GM21367 (cell line): ENCODE results near the gene AKR1B1.
"Not testable (repeated sequence)": the region's sequence is repeated elsewhere in the genome, so short reads cannot be mapped to it uniquely, and the experiment has no call there.

Experiments
- ATAC-seq: cut with Tn5 transposase; IDR thresholded peaks from one replicate; pipeline ENCODE4 v1.9.1; 2021; ENCODE audit not compliant: unreplicated experiment

AKR1B1 gene

DNA sequence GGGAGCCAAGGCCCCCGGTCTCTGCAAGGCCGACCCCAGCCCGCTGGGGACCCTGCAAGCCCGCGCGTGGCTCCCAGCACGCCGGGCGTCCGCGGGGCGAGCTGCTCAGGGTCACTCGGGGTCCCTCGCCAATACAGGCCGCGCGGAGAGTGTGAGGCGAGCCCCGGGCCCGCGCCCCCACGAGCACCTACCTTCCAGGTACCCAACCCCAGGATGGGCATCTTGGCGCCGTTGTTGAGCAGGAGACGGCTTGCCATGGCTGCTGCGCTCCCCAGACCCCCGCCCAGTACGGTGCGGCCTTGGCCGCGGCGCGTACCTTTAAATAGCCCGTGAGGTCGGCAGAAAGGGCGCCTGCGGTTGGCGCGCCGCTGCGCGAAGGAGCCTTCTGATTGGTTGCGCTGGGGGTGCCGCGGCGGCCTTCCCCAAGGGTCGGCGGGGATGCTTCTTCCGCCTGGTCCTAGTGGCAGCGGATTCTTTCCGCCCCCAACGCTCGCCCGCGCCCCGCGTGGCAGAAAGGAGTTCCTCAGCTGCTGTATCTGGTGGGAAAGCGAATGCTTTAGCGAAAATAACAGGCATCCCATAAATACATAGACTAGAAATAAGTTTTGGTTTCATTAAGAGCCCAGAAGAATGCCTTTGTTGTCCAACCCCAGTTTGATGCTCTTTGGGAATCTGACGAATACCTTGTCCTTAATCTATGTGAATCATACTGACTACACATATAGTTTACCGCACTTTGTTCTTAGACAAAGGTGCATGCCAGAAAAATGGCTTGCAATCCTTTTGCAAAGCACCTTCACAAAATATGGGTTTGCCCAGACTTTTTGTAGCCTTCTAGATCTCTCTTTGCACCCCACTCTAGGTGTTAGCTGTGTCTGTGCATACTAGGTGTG, at the start of gene AKR1B1:
TSS of gene AKR1B1 (minus strand) at position 295 of the 893 bp plus-strand sequence. CDS start at position 257, 38 bp downstream.
- peak; percentile 88 for ATAC-seq

DNA sequence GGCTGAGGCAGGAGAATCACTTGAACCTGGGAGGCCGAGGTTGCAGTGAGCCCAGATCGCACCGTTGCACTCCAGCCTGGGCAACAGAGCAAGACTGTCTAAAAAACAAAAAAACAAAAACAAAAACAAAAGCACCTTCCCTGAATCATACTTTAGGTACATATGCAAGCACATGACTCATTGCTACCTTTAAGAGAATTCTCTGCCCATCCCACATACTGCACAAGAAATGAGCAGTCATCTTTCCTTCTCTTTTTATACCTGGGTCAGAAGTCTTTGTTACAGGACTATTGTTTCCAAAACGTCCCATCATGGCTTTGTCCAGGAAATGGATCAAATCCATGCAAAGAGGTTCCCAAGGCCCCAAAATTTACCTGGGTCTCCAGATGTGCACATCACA, 47.0 kb upstream of the AKR1B1 start:
- no peak for ATAC-seq

DNA sequence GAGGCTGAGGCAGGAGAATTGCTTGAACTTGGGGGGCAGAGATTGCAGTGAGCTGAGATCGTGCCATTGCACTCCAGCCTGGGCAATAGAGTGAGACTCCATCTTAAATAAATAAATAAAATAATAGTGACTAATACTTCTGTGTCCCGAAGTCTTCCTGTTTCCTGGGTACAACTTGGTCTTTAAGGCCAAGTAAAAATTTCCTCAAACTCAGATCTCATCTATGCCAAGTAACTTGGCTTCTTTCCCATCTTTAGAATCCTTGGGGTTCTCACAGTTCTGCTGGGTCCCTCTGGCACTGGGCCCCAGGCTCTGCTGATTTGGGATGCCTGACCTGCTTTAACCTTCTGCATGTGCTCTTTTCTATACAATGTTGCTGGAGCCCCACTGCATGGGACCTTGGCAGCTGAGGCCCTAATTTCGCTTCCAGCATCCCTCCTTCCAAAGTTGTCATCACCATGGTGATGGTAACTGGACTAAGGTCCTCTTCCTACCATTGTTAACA, 45.8 kb upstream of the AKR1B1 start:
- ATAC-seq, result no peak

DNA sequence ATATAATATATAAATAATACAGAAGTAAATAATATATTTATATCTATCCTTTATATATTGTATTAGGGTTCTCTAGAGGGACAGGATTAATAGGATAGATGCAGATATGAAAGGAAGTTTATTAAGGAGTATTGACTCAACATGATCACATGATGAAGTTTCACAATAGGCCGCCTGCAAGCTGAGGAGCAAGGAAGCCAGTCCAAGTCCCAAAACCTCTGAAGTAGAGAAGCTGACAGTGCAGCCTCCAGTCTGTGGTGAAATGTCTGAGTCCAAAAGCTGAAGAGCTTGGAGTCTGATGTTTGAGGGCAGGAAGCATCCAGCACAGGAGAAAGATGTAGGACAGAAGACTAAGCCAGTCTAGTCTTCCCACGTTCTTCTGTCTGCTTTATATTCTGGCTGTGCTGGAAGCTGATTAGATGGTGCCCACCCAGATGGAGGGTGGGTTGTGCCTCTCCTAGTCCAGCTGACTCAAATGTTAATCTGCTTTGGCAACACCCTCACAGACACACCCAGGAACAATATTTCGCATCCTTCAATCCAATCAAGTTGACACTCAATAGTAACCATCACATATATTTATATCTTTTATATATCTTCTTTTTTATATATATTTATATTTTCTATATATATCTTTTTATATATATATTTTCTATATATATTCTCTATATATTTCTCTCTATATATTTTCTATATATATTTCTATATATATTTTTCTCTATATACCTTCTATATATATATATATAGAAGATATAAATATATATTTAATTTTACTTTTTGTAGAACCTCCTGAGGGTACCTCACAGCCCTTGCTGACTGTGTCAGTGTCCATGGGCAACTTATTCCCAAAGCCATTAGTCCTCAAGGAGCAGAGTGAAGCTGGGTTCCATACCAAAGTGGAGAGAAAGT, 43.8 kb upstream of the AKR1B1 start:
- no peak for ATAC-seq

DNA sequence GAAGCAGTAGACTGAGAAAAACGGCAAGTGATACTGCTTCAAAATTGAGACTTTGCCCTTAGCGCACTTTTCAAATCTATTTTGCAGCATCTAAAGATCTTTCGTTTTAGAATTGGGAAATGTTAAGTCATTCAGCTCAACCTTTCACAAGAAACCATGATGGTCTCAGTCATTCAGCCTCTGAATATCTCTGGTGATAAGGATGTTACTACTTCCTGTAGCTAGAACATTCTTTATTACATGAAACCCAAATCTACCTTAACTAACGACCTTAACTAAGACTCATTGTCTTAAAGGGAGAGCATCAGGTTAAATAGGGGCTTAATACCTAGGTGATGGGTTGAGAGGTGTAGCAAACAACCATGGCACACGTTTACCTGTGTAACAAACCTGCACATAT, 42.1 kb upstream of the AKR1B1 start:
- no peak for ATAC-seq

DNA sequence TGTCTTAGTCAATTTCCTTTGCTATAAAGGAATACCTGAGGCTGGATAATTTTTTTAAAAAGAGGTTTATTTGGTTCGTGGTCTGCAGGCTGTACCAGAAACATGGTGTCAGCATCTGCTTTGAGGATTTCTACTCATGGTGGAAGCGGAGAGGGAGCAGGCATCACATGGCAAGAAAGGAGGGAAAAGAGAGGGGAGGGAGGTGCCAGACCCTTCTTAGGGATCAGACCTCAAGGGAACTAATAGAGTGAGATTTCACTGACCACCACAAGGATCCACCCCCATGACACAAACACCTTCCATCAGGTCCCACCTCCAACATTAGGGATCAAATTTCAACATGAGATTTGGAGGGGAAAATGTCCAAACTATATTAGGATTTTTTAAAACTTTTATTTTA, 41.5 kb upstream of the AKR1B1 start:
- no peak for ATAC-seq

DNA sequence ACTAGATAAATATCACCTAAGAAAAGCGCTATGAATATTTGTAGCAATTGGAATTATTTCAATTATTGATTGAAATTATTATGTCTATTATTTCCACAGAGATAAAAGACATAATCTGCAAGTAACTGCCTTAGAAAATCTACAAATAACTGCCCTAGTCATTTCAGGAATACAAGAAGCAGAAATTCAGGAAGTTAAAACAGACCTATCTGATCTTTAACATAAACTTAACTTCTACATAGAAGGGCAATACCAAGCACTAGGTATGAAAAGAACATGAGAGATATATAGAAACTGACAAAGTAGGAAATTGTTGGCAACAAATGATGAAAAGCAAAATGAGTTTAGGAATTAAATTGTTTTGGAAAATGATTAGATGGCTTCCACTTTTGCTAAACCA, 36.6 kb upstream of the AKR1B1 start:
- no peak for ATAC-seq

DNA sequence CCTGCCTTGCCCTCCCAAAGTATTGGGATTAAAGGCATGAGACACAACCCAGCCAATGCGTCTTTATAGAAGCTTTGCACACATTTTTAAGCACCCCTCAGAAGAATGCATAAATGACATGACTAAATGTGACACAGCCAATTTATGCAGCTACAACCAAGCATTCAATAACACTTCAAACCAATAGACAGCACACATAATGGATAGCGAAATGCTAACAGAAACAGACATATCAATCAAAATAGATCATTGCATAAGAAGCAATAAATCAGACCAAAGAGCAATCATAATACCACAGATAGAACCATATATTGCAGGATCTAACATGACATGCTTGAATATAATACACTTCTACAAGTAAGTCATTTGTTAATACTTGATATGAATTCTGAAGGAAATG, 34.2 kb upstream of the AKR1B1 start:
- ATAC-seq, result no peak

DNA sequence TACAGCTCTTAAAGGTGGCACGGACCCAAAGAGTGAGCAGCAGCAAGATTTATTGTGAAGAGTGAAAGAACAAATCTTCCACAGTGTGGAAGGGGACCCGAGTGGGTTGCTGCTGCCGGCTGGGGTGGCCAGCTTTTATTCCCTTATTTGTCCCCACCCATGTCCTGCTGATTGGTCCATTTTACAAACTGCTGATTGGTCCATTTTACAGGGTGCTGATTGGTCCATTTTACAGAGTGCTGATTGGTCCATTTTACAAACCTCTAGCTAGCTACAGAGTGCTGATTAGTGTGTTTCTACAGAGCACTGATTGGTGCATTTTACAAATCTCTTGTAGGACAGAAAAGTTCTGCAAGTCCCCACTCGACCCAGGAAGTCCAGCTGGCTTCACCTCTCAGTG, 28.8 kb upstream of the AKR1B1 start:
- ATAC-seq, result not testable (repeated sequence)

DNA sequence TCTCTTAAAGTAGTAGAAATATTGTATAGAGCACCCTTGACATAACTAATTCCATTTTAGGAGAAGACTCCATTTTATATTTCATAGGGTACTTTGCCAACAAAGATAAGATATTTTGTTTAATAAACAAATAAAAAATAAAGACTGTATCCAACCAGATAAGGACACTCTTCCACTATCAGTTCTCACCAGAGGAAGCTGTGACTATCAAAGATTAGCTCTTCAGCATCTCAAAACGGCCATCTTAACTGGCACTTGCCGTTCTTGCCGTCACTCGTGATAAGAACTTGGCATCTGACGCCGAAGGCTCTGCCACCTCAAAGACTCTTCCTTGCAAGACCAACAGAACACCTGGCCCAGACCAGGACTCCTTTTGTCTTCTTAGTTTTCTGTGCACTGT, 26.3 kb upstream of the AKR1B1 start:
- no peak for ATAC-seq

DNA sequence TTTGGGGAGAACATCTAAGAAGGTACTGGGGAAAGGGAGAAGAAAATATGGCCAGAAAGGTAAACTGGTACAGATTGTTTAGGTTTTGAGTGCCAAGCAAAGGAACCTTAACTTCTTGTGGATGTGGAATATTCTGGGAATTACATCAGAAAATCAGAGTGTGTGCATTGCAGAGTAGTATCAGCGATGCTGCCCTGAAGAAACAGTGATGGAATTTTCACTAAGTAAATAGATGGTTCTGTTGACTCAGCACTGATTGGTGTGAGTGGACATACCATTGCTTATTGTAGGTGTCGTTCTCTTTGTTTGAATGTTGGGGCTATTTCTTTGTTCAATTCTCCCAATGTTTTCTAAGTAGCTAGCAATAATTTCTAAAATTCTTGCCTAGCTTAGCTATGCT, 24.4 kb upstream of the AKR1B1 start:
- ATAC-seq, result no peak

DNA sequence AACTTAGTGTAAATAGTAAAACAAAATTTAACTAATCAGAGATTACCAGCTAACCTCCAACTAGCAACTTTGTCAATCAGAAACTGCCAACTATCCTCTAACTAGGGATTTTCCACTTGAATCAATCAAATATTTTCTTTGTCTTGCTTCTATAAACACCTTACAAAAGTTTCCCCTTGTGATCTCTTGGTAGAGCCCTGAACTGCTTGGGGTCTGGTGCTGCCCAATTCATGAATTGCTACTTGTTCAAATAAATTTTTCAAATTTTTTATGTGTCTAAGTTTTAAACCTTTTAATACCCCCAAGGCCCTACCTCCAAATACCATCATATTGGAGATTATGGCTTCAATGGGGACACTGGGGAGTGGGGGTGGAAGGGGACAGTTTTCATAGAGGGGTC, 24.0 kb upstream of the AKR1B1 start:
- no peak for ATAC-seq

DNA sequence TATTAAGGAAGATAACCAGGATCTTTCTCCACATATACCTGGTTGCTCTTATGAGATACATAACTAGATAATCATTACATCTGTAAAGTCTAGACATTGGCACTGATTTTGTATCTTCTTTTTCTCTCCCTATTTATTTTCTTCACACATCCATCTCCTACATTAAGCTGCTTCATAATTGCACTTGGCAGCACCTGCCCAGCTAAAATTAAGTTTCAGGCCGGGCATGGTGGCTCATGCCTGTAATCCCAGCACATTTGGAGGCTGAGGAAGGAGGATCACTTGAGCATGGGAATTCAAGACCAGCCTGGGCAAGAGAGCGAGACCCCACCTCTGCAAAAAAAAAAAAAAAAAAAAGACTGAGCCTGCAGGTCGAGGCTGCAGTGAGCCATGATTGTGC, 22.3 kb upstream of the AKR1B1 start:
- no peak for ATAC-seq

DNA sequence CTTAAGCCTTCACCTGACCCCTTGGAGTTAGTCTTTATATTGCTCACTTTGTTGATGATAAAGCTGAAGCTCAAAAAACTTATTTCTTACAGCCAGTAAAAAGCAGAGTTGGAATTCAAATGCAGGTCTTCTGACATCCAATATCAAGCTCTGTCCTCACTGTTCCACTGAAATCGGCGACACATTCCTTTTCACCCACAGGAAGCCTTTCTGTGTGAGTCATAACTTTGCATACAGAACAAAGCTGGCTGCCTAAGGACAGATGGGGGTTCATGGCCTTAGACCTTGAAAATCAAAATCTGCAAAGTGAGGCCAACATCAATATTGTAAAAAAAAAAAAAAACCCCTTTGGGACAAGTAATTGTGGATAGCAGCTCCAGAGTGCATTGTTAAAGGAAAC, 21.8 kb upstream of the AKR1B1 start:
- ATAC-seq, result no peak

DNA sequence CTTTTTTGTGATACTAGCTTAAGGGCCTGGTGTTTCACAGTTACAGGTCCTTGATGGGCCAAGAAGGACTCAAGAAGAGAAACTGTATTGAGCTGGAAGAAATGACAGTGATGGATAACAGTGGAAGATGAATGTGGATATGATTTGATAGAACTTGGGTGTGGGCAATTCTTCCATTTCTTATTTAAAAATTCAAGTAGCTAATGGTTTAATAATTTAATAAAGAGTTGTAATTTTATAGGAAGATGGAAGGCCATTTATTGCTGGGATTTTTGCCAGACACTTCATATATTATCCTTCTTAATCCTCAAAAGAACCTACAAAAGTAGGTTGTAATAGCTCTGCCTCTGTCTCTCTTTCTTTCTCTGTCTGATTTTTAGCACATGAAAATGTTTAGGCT, 21.3 kb upstream of the AKR1B1 start:
- no peak for ATAC-seq

DNA sequence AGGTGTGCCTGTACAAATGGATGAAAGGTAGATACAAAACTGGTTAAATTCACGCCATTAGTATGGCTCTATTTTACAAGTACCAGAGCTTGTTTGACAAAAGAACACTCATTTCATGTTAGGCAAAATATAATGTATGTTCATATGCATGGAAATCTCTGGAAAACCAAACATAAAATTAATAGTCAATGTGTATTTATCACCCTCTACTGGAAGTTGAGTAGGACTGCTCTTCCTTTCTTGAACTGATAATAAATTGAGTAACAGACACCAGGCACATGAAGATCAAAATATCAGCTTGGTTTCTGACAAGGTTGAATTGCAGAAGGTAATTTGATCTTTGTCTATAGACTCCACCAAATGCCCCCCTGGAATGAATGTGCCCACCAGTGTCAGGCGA, 19.8 kb upstream of the AKR1B1 start:
- no peak for ATAC-seq

DNA sequence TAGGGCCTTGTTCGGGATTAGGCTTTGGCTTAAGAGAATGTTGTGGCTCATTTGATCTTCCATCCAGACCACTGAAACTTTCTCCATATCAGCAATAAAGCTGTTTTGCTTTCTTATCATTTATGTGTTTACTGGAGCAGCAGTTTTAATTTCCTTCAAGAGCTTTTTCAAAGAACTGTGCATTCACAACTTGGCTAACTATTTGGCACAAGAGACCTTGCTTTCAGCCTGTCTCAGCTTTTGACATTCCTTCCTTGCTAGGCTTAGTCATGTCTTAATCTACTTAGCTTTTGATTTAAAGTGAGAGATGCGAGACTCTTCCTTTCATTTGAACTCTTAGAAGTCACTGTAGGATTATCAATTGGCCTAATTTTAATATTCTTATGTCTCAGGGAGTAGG, 19.1 kb upstream of the AKR1B1 start:
- no peak for ATAC-seq

DNA sequence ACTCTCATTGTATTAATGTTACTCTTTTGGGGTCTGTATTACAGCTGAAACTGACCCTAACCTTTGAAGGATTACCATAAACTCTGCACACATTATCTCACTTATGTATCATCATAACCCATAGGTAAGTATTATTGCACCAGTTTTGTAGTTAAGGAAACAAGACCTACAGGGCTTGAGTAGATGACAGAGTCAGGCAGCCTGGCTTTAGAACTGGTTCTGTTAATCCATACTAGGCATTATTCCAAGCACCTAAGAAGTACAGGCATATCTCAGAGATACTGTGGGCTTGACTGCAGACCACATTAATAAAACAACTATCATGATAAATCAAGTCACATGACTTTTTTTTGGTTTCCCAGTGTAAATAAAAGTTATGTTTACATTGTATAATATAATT, 17.1 kb upstream of the AKR1B1 start:
- ATAC-seq, result no peak

DNA sequence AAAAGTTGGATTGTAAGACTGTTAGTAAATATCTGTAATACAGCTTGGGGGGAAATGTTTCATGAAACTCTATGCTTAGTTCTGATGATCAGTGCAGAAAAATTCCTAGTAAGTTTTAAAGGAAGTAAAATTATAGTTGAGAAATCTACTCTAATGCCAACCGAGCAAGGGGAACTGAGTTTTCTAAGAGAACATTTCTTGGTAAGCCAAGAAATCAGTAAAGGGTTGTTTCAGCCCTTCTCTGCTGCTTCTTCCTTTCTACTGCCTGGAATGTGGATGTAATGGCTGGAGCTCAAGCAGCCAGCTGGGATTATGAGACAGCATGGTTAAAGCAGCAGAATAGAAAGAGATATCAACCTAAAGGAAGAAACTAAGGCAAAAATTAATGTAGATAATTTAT, 15.9 kb upstream of the AKR1B1 start:
- ATAC-seq, result no peak

DNA sequence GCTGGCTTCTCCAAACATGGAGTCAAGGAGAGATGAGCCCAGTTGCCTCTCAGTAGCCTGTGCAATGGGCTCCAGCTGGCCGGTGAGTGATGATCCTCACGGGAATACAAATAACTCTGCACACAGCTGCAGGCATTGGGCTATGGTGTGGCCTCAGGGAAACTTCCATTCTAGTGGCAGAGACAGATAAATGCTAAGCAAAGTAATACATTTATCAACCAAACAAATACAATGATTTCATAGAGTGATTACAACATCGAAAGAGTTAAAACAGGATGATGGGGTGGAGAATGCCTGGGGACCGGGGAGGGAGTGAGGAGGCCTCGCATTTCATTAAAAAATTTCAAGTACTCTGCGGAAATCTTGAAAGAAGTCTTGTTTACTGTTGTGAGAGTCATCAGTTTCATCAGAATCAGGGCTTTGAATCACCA, 15.0 kb upstream of the AKR1B1 start:
- no peak for ATAC-seq

DNA sequence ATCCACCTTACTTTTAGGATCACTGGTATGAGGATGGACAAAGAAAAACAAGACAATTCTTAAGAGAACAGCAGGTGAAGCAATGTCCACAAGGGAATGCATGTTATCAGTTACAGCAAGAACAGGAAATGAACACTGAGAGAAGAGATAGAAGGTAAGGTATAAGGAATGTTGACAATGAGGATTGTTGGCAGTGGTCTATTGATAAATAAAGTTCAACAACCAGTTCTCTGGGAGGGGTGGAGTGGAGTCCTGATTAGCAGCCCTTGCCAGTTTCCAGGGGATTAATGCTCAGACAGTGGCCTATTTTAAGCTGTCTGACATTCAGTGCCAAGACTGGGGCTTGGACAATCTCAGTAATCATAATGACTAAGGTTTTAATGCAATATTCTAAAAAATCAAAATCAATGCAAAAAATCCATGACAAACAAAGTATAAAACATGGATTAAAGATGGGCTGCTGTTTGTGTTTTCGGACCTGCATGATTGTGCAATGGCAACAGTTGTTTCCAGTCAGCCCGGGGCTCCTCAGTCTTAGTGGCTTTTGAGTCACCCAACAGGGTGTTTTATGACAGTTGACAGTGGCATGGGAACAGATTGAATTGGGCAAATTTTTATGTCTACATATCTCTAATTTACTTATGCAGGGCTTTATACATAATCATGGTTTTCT, 13.8 kb upstream of the AKR1B1 start:
- no peak for ATAC-seq
